ENCODE measurements around the gene STX1A. TPM values are rescaled to one million over a fixed set of nuclear protein-coding genes. Genes with fewer than 3 reads are reported as not detected.
"Not testable (repeated sequence)": the region's sequence is repeated elsewhere in the genome, so short reads cannot be mapped to it uniquely, and the experiment has no call there.

STX1A gene
- total and polyA plus RNA-seq, 2 of the 8 experiments (the other 6 are each of a cell fraction or from before 2014, with no cell fraction given): 13.5 to 17.5 TPM

- not testable (repeated sequence) for H3K27ac ChIP-seq (ENCODE audit: low read depth, low read length); H2BK12ac ChIP-seq (ENCODE audit: low read depth, low read length); H3K4me3 ChIP-seq (ENCODE audit: extremely low read depth in 1 of 4, insufficient read depth in 2 of 4, low read depth in 3 of 4, low read length in 4 of 4); H3K36me3 ChIP-seq (ENCODE audit: control insufficient read depth in 2 of 4, insufficient read depth in 4 of 4, low read length in 3 of 4); H3K27me3 ChIP-seq (replicated peaks in 1 of 4; ENCODE audit: control insufficient read depth in 3 of 4, extremely low read depth in 1 of 4, insufficient read depth in 3 of 4, low read length in 3 of 4); H4K20me1 ChIP-seq (replicated peaks in 1 of 2; ENCODE audit: control insufficient read depth in 1 of 2, insufficient read depth in 2 of 2, low read length in 2 of 2); H2BK5ac ChIP-seq (ENCODE audit: low read depth, low read length); H4K5ac ChIP-seq (ENCODE audit: insufficient read length, low read depth, low read length); H3K23me2 ChIP-seq (ENCODE audit: low read depth, low read length); H3K4me2 ChIP-seq (ENCODE audit: insufficient read depth in 1 of 2, low read depth in 2 of 2, low read length in 2 of 2); H3K23ac ChIP-seq (ENCODE audit: insufficient read length); H3K4ac ChIP-seq (replicated peaks; ENCODE audit: insufficient read length, low read depth, low read length); H3K9me3 ChIP-seq (ENCODE audit: insufficient read depth in 2 of 2, low read depth in 1 of 2, low read length in 1 of 2); H4K8ac ChIP-seq (ENCODE audit: extremely low read depth, insufficient read depth, low read length); H3K79me1 ChIP-seq (ENCODE audit: low read depth, low read length); H3K4me1 ChIP-seq (replicated peaks in 1 of 4; ENCODE audit: control insufficient read depth in 3 of 4, insufficient read depth in 4 of 4, low read length in 3 of 4); H3K79me2 ChIP-seq (ENCODE audit: control insufficient read depth in 1 of 2, insufficient read depth in 2 of 2, low read length in 2 of 2); H2BK15ac ChIP-seq (ENCODE audit: low read length); H3K18ac ChIP-seq (ENCODE audit: extremely low read depth, low read length); FAIRE-seq; H4K91ac ChIP-seq (replicated peaks; ENCODE audit: insufficient read length, low read length); H2AK5ac ChIP-seq (ENCODE audit: low read depth, low read length); H3K9ac ChIP-seq (replicated peaks in 1 of 4; ENCODE audit: extremely low read depth in 1 of 4, low read depth in 3 of 4, low read length in 3 of 4); H3K56ac ChIP-seq (replicated peaks; ENCODE audit: insufficient read length, low read depth, low read length); H2BK120ac ChIP-seq (replicated peaks; ENCODE audit: low read depth, low read length); DNase-seq (ENCODE audit: low read depth in 1 of 2, low spot score in 2 of 2); H2BK20ac ChIP-seq (ENCODE audit: low read length); H2AFZ ChIP-seq (ENCODE audit: low read length); H3K14ac ChIP-seq (ENCODE audit: insufficient read length)
- ChIA-PET POLR2A (ENCODE audit: partially characterized antibody) (interaction anchor here (1.3 kb wide), 1 partner anchor 48 kb away, joined by 3 read pairs; no protein-coding TSS in a partner anchor), CTCF (ENCODE audit: partially characterized antibody) (interaction anchor here (0.8 to 1.5 kb wide), 3 partner anchors 13 to 40 kb away, joined by 3 to 6 read pairs (median 3); no protein-coding TSS in a partner anchor)
- WGBS, 2 experiments (ENCODE audit: extremely low coverage in 1 of 2, insufficient coverage in 1 of 2, insufficient read length in 1 of 2, insufficient replicate concordance in 2 of 2, low coverage in 1 of 2, low lambda C conversion rate in 2 of 2, missing lambda C conversion rate in 1 of 2): 90% methylated on average over 4 of the region's 4 CpGs; no CpG with 5 or more reads in 1 of the 2 experiments
These were observed 64.2 kb downstream of the STX1A start for GRCh38 chr7:73655309-73655708.

Data from H1 (cell line).